Measurements from ENCODE around the gene APOLD1.
"Not testable (repeated sequence)": the region's sequence is repeated elsewhere in the genome, so short reads cannot be mapped to it uniquely, and the experiment has no call there.

APOLD1 gene

GRCh38 chr12:12786706-12787601 is 1.5 kb downstream of the APOLD1 start:
- DNase-seq = peak; percentile 4 to 55

DNA sequence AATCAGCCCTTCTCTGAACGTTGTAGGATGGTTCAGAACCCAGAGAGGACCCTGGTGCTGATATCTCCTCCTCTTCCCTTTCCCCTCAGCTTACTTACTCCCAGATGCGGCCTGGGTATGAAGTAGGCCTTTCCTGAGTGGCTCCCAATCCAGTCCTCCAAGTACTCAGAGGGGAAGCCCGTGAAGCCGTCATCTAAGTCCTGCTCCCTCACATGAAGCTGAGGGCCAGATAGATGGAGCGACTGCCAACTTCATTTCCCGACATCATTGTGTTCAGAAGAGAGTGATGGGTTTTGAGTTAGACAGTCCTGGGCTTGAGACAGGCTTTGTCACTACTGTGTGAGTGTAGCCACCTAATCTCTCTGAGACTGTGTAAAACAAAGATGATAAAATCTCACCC is 2.7 kb downstream of the APOLD1 start:
- no peak for DNase-seq

GRCh38 chr12:12788675-12789368 is 3.4 kb downstream of the APOLD1 start:
- peak in 1 of 2 donors; percentile 64 for DNase-seq

- DNase-seq = no peak
Observed at GRCh38 chr12:12790956-12791355, 5.5 kb downstream of the APOLD1 start.

DNA sequence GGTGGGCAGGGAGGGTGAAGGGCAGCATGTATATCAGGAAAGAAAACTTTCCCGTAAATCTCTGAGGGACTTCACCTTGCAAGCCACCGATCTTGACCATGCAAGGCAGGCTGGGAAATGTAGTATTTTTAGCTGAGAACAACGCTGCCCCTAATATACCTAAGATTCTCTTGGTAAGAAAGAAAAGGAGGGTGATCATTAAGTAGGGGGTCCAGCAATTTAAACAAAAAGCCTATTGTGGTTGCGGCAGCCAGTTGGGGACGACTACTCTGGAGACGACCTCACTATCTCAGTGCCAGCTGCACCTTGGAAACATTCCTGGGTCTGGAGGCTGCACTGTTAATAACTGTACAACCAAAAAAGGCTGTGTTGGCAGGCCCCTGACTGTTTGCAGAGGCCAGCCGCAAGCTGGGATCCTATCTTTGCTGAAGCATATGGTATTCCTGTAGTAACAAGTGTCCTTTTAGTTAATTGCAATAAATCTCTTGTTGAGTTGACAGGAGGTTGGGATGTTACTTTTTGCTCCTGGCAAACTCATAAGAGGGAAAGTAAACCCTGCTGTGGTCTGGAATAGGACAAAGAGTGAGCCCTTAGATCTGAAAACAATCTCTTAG is 6.4 kb downstream of the APOLD1 start:
- no peak for DNase-seq

DNA sequence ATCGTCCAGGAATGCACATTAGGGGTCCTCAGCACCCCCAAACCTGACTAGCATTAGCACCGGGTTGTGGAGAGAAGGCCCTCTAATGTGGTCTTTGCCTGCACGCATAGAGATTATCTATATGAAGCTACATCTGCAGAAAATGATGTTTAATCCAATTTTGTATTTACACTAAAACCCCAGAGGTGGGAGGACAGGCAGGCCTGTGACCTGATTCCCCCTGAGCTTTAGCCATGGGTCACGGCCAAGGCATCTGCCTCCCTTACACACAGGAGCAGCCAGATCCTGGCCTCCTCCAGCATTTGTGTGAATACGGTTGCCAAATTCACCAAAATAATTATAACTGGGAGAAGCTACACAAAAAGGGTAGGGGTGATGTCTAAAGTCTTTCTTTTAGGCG is 7.0 kb downstream of the APOLD1 start:
- DNase-seq = no peak

DNA sequence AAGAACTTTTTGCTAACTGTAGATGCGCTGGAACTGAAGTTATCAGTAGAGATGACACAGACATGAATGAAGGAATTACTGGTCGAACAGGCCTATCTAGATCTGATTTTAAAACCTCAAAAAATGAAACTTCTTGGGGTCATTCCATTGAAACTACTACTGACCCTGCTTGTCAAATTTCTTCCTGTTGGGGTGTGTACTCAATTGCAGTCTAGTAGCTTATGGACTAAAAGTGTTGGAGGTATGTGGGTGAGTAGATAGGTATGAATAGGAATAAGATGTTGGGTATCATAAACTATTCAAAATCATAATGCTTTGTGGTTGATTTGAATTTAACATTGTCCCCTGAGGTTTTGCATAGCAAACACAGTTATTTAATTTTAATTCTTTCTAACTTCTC is 9.2 kb downstream of the APOLD1 start:
- DNase-seq = no peak

GRCh38 chr12:12796171-12796570 is 10.7 kb downstream of the APOLD1 start:
- no peak for DNase-seq

GRCh38 chr12:12796928-12797793 is 11.7 kb downstream of the APOLD1 start:
- DNase-seq = no peak

DNA sequence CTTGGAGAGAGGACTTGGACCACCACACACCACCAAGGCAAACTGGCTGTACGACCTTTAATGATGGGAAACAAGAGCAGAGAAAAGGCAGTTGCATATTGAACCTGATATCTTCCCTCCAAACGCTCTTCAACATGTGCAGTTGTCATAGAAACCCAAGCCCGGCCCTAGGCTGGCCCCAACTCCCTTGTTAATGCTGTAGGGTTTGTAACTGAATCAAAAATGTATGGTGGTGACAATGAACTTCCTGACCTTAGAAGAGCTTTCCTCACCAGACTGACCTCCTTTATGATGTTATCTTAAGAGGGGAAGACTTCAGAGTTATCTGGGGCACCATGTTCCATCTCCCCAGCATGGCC is 12.3 kb downstream of the APOLD1 start:
- no peak for DNase-seq

DNA sequence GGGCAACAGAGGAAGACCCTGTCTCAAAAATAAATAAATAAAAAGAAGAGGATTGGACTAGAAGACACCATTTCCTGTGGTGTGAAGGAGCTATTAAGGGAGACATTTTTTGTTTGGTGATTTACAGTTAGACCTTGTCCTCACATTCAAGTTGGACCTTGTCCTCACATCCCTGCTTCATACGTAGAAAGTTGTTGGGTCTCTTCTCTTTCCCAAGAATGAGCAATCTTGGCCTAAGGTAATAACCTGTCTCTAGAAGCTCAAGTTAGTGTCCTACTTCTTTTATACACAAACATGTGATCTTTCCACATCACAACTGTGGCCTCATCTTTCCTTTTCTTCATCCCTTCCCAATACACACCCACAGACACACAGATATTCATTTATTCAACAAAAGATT is 13.0 kb downstream of the APOLD1 start:
- DNase-seq = no peak

DNA sequence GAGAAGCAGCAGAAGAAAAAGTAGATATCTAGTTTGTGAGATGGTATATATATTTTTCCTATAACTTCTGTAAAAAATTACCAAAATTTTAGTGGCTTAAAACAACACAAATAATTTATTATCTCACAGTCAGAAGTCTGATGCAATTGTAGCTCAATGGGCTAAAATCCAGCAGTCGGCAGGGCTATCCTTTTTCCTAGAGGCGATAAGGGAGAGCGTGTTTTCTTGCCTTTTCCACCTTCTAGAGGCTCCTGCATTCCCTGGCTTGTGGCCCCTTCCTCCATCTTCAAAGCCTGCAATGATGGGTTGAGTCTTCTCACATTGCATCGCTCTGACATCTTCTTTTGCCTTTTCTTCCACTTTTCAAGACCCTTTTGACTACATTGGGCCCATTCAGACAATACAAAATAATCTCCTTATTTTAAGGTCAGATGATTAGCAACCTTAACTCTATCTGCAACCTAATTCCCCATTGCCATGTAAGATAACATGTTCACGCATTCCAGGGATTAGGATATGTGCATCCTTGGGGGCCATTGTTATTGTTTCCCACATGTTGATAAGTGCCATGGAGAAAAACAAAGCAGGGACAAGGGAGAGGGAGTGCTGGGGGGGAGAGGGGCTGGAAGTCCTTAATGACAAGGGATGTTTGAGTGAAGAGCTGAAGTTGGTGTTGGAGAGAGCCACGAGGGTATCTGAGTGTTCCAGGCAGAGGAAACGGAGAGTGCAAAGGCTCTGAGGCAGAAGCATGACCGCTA is 13.9 kb downstream of the APOLD1 start:
- no peak for DNase-seq

- no peak for DNase-seq
Observed at GRCh38 chr12:12800406-12801180, 15.1 kb downstream of the APOLD1 start.

DNA sequence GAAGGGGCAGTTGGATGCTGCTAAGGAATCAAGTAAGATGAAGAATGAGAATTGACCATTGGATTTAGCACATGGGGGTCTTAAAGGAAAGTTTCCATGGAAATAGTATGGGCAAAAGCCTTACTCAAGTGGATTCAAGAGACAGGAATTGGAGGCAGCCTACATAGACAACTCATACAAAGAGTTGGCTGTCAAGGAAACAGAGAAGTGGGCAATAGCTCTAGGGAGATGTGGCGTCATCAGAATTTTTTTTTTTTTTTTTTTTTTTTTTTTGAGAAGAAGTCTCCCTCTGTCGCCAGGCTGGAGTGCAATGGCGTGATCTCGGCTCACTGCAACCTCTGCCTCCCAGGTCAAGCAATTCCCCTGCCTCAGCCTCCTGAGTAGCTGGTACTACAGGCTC is 16.2 kb downstream of the APOLD1 start:
- not testable (repeated sequence) for DNase-seq

- DNase-seq = peak in 1 of 2 donors; percentile 16
Observed at GRCh38 chr12:12803186-12803585, 17.7 kb downstream of the APOLD1 start.

- no peak for DNase-seq
Observed at GRCh38 chr12:12804011-12804410, 18.6 kb downstream of the APOLD1 start.

GRCh38 chr12:12804432-12804886 is 19.0 kb downstream of the APOLD1 start:
- no peak for DNase-seq

DNA sequence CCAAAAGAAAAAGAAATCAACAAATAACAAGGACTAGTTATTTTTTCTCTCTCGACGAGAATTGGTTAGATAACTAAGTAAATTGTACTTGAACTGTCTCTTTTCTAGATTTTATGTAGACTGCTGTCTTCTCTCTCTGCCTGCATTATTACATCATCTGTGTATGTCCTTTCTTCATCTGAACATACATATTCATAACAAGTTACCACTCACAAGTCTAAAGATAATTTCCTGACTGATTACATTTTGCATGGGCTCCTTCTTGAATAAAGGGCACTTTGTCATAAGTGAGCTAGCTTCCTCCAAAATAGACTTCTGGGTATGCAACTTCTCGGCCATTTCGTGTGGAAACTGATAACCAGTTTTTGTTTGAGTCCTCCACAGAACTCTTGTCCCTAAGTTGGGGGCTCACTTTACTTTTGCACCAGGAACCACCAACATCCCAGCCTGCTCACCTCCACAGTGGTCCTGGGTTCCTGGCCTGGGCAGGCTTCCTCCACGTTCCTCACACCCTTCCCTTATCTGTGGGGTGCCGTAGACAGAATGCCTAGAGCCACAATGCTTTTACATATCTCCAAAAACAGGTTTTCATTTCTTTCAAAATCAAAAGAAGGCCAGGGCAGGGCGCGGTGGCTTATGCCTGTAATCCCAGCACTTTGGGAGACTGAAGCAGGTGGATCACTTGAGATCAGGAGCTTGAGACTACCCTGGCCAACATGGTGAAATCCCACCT is 21.5 kb downstream of the APOLD1 start:
- no peak for DNase-seq

GRCh38 chr12:12807517-12807903 is 22.1 kb downstream of the APOLD1 start:
- DNase-seq = not testable (repeated sequence)

GRCh38 chr12:12807970-12808702 is 22.7 kb downstream of the APOLD1 start:
- DNase-seq = peak in 1 of 2 donors; percentile 63
